K562 (cell line): ENCODE results near the gene LPXN. TPM values are rescaled to one million over a fixed set of nuclear protein-coding genes. Genes with fewer than 3 reads are reported as not detected.

Experiments
- ATAC-seq: fragments of 200-7000 bp; cut with Tn5 transposase; 3 replicates; pipeline ENCODE4 v1.9.1; 2020; ENCODE audit warnings: moderate library complexity
- BruUV-seq: library from RNA; stranded (reverse); fragments of 400-500 nt; replicated peaks from 2 replicates; lab custom pipeline; 2021; lab: Mats Ljungman, UMichigan
- CTCF ChIA-PET: fragments of 300-600 bp; formaldehyde crosslinking; extraction: SDS; loops from one replicate; lab custom pipeline; 2021; ENCODE audit warnings: low intra/inter-chr PET ratio; lab: Yijun Ruan, JAX
- POLR2A ChIA-PET: fragments of 300-600, 350-650 bp; sonication (Branson Sonifier 250); formaldehyde crosslinking; extraction: SDS; loops from one replicate; lab custom pipeline; 2021; ENCODE audit warnings: antibody characterized with exemption, inconsistent platforms; lab: Yijun Ruan, JAX
- DNase-seq, 4 experiments: peaks; one replicate each; pipeline versions ENCODE4 v3.0.0 to v3.0.0-alpha.2; 2011 to 2018; ENCODE audit warnings: low spot score in 3 of 4, mixed read lengths in 3 of 4; ENCODE audit errors: extremely low read depth in 1 of 4
- FAIRE-seq: peaks from 2 replicates; lab custom pipeline; 2011; peaks lifted over from hg19 to GRCh38; lab: Jason Lieb, UNC
- H2AFZ ChIP-seq: 2 replicates; pipeline ENCODE4 v1.6.0; 2011; ENCODE audit warnings: low read depth, low read length, control low read depth, inconsistent platforms
- H3K27ac ChIP-seq: fragments of 200-600 bp; 3 replicates; pipeline ENCODE4 v1.8.0; 2011; ENCODE audit warnings: low read depth, mild to moderate bottlenecking, control low read depth, inconsistent platforms, low read length, moderate library complexity, mixed read lengths; ENCODE audit errors: extremely low read depth
- H3K27me3 ChIP-seq, 2 experiments: fragments of 300-600 bp in 1 of 2; 2 replicates in 1 of 2; 3 replicates in 1 of 2; pipeline versions ENCODE4 v1.6.0 to v1.8.0; 2011; ENCODE audit warnings: inconsistent platforms in 2 of 2, low read length in 2 of 2, mild to moderate bottlenecking in 1 of 2, mixed read lengths in 1 of 2, moderate library complexity in 1 of 2; ENCODE audit not compliant: control insufficient read depth in 2 of 2, insufficient read depth in 2 of 2
- H3K36me3 ChIP-seq: fragments of 300-600 bp; 3 replicates; pipeline ENCODE4 v1.8.0; 2011; ENCODE audit warnings: mild to moderate bottlenecking, low read length, inconsistent platforms; ENCODE audit not compliant: control insufficient read depth, insufficient read depth
- H3K4me1 ChIP-seq, 2 experiments: fragments of 200-600 bp in 1 of 2; replicated peaks in 1 of 2; 2 replicates in 1 of 2; 3 replicates in 1 of 2; pipeline versions ENCODE4 v1.5.1 to v1.8.0; 2011; ENCODE audit warnings: inconsistent platforms in 2 of 2, low read length in 2 of 2, mild to moderate bottlenecking in 1 of 2, mixed read lengths in 1 of 2, moderate library complexity in 1 of 2; ENCODE audit not compliant: control insufficient read depth in 2 of 2, insufficient read depth in 2 of 2
- H3K4me2 ChIP-seq: 2 replicates; pipeline ENCODE4 v1.6.1; 2011; ENCODE audit warnings: low read length, control low read depth, inconsistent platforms, mixed read lengths; ENCODE audit not compliant: insufficient read depth
- H3K4me3 ChIP-seq: fragments of 200-600 bp; sonication (generic), shearing (Covaris generic); 2 replicates; pipeline ENCODE4 v1.5.1; 2016; ENCODE audit warnings: control low read depth, inconsistent platforms
- H3K79me2 ChIP-seq: fragments of 200-600 bp; 3 replicates; pipeline ENCODE4 v1.8.0; 2011; ENCODE audit warnings: low read length, inconsistent platforms; ENCODE audit not compliant: control insufficient read depth, insufficient read depth
- H3K9ac ChIP-seq, 2 experiments: 2 replicates each; pipeline versions ENCODE4 v1.6.0 to v1.6.1; 2011; ENCODE audit warnings: low read depth in 2 of 2, low read length in 2 of 2, control low read depth in 1 of 2, inconsistent platforms in 1 of 2, mild to moderate bottlenecking in 1 of 2, mixed read lengths in 1 of 2; ENCODE audit not compliant: insufficient read depth in 1 of 2
- H3K9me1 ChIP-seq: one replicate; pipeline ENCODE4 v1.6.0; 2011; ENCODE audit warnings: inconsistent platforms, mild to moderate bottlenecking, low read length, moderate library complexity; ENCODE audit not compliant: control insufficient read depth, insufficient read depth
- H3K9me3 ChIP-seq: replicated peaks from 2 replicates; pipeline ENCODE4 v1.5.1; 2011; ENCODE audit warnings: low read depth, low read length, inconsistent platforms; ENCODE audit not compliant: control insufficient read depth, insufficient read depth
- H4K20me1 ChIP-seq: replicated peaks from 2 replicates; pipeline ENCODE4 v1.6.1; 2011; ENCODE audit warnings: low read length, inconsistent platforms, mixed read lengths; ENCODE audit not compliant: control insufficient read depth, insufficient read depth
- HDAC8 ChIP-seq: fragments of 450-650 bp; IDR thresholded peaks from 2 replicates; pipeline ENCODE4 v1.6.1; 2016; ENCODE audit warnings: mild to moderate bottlenecking, missing genetic modification characterization, moderate library complexity, missing compliant biosample characterization
- MEF2D ChIP-seq: conservative IDR thresholded peaks from 2 replicates; pipeline ENCODE4 v1.6.1; 2016; ENCODE audit warnings: low read depth, missing genetic modification characterization, missing compliant biosample characterization
- MXD1 ChIP-seq: fragments of 250-450 bp; sonication (Bioruptor Pico); IDR thresholded peaks from 2 replicates; pipeline ENCODE4 v1.8.0; 2021; ENCODE audit warnings: borderline replicate concordance, mild to moderate bottlenecking, moderate library complexity; ENCODE audit not compliant: poor library complexity, severe bottlenecking
- PRPF4 ChIP-seq: fragments of 200-400 bp; formaldehyde crosslinking; IDR thresholded peaks from one replicate; pipeline ENCODE4 v1.6.1; 2017; ENCODE audit warnings: low read length, low read depth, mild to moderate bottlenecking; ENCODE audit not compliant: insufficient read depth, poor library complexity, severe bottlenecking
- ZNF263 ChIP-seq: sonication (generic); formaldehyde crosslinking; IDR thresholded peaks from 2 replicates; pipeline ENCODE4 v1.8.0; 2022; ENCODE audit warnings: mild to moderate bottlenecking, missing genetic modification reagents, borderline replicate concordance
- ZNF778 ChIP-seq: fragments of 450-650 bp; formaldehyde crosslinking; IDR thresholded peaks from 2 replicates; pipeline ENCODE4 v1.4.0; 2020; ENCODE audit warnings: mild to moderate bottlenecking, moderate library complexity
- WGBS: fragments of 100-300 bp; shearing (Covaris generic); methylation state at CpG from one replicate; pipeline ENCODE4 v1.1.6; 2016; ENCODE audit warnings: low coverage, mixed read lengths; ENCODE audit not compliant: insufficient coverage; ENCODE audit errors: missing lambda C conversion rate; 5-methylcytosine and 5-hydroxymethylcytosine counted together
- in situ Hi-C: fragments of 300-500 bp; cut with MboI; formaldehyde crosslinking; loops from 4 replicates; pipeline ENCODE4 v1.15.0; 2018; ENCODE audit warnings: inconsistent platforms, mixed read lengths
- intact Hi-C: fragments of 100-400 bp; cut with micrococcal nuclease; formaldehyde crosslinking; loops from 2 replicates; pipeline ENCODE4 v1.14.2; 2022
- polyA plus RNA-seq, 8 experiments: library from polyadenylated mRNA; depleted of rRNA in 4 of 8; stranded (reverse) in 5 of 8; unstranded in 3 of 8; fragments of >200 nt; fragmentation: Nextera tagmentation in 2 of 8; fragmentation: Illumina TruSeq in 1 of 8; extraction: Ambion mirVana in 2 of 8; extraction: Trizol in 1 of 8; gene quantifications; 2 replicates each; pipeline versions ENCODE4 v1.2.1 to v1.2.3, GENCODE V29; 2011 to 2014; ENCODE audit warnings: inconsistent platforms in 1 of 8, missing spikeins in 1 of 8
- total RNA-seq, 7 experiments: library from RNA; depleted of rRNA in 6 of 7; stranded (reverse); fragments of >200 nt in 6 of 7; fragmentation: Illumina TruSeq in 2 of 7; extraction: Trizol in 2 of 7; gene quantifications; 2 replicates each; pipeline versions ENCODE4 v1.2.1 to v1.2.3, GENCODE V29; 2011 to 2021; ENCODE audit warnings: low replicate concordance in 1 of 7

The LPXN gene
- total and polyA plus RNA-seq, 9 of the 15 experiments (the other 6 are each of a cell fraction or from before 2014, with no cell fraction given) = 0.73 to 3.1 (median 2.0) TPM

- H3K4me2 ChIP-seq = no peak overlapping the region
- H3K4me1 ChIP-seq = no peaks in the 10 kb centered on the region; a peak in 1 of 5 replicates
- CTCF ChIA-PET = no interaction called here
- H3K9me3 ChIP-seq = no peaks in the 10 kb centered on the region
- DNase-seq = no peak
- H3K9me1 ChIP-seq = no peaks in the 10 kb centered on the region
- H3K27me3 ChIP-seq = peaks cover 0 to 5% of the 10 kb centered on the region in 2 experiments; a peak in 1 of 5 replicates
- BruUV-seq = no TSS peak
- WGBS = 13% methylated on average over 3 of the region's 3 CpGs
- no peaks in the 10 kb centered on the region for H3K79me2 ChIP-seq
- TF ChIP-seq HDAC8 (tag) = no peak
- no peak for TF ChIP-seq ZNF263 (CRISPR knock-in tag)
- no peak for TF ChIP-seq MEF2D (tag)
- TF ChIP-seq MXD1 (CRISPR knock-in tag) = no peak
- TF ChIP-seq PRPF4 = no peak
- no peak for TF ChIP-seq ZNF778
- in situ Hi-C loops (no loop called here), intact Hi-C loops (no loop called here)
- H3K4me3 ChIP-seq = no peak overlapping the region
- H3K36me3 ChIP-seq = no peaks in the 10 kb centered on the region
- no peak overlapping the region for H3K9ac ChIP-seq
- no peak for ATAC-seq
- H4K20me1 ChIP-seq = no peaks in the 10 kb centered on the region
- FAIRE-seq = no peak
- POLR2A ChIA-PET = interaction anchor here (0.6 kb wide), 1 partner anchor 785 kb away, joined by 4 read pairs; no protein-coding TSS in a partner anchor
- H2AFZ ChIP-seq = no peak overlapping the region
- H3K27ac ChIP-seq = no peak overlapping the region
These were observed 45.4 kb downstream of the LPXN start for GRCh38 chr11:58530236-58530635.
